Lung (tissue), 12 donors: ENCODE measurements around the gene CD7. TPM values are rescaled to one million over a fixed set of nuclear protein-coding genes. Genes with fewer than 3 reads are reported as not detected.

Experiments
- ATAC-seq: fragments of 200-7000 bp; cut with Tn5 transposase; one replicate; pipeline ENCODE4 v1.9.1; 2020; ENCODE audit warnings: moderate number of reproducible peaks; ENCODE audit not compliant: insufficient read depth, low FRiP score
- DNase-seq, 3 donors: peaks; one replicate each; pipeline ENCODE4 v3.0.0-alpha.2; 2013 to 2017
- H3K27ac ChIP-seq, 2 donors: one replicate each; pipeline ENCODE4 v1.5.1; 2013; ENCODE audit warnings: mild to moderate bottlenecking in 2 of 2, moderate library complexity in 2 of 2, control low read depth in 1 of 2, inconsistent platforms in 1 of 2, low read depth in 1 of 2, low read length in 1 of 2
- H3K27me3 ChIP-seq, 3 donors: one replicate each; pipeline ENCODE4 v1.5.1; 2013; ENCODE audit warnings: low read length in 2 of 3; ENCODE audit not compliant: control insufficient read depth in 3 of 3, insufficient read depth in 3 of 3
- H3K36me3 ChIP-seq, 4 donors: one replicate each; pipeline ENCODE4 v1.5.1; 2013; ENCODE audit warnings: low read length in 4 of 4, mild to moderate bottlenecking in 1 of 4, moderate library complexity in 1 of 4; ENCODE audit not compliant: control insufficient read depth in 4 of 4, insufficient read depth in 4 of 4
- H3K4me1 ChIP-seq, 5 donors: one replicate each; pipeline ENCODE4 v1.5.1; 2013; ENCODE audit warnings: low read length in 5 of 5, mild to moderate bottlenecking in 2 of 5, moderate library complexity in 1 of 5; ENCODE audit not compliant: control insufficient read depth in 5 of 5, insufficient read depth in 5 of 5
- H3K4me3 ChIP-seq: one replicate; pipeline ENCODE4 v1.5.1; 2013; ENCODE audit warnings: mild to moderate bottlenecking, control low read depth, moderate library complexity
- H3K9ac ChIP-seq, 2 donors: one replicate each; pipeline ENCODE4 v1.5.1; 2013; ENCODE audit warnings: low read length in 2 of 2, control low read depth in 1 of 2; ENCODE audit not compliant: insufficient read depth in 1 of 2
- H3K9me3 ChIP-seq, 4 donors: one replicate each; pipeline ENCODE4 v1.5.1; 2013; ENCODE audit warnings: low read length in 3 of 4, mild to moderate bottlenecking in 1 of 4, moderate library complexity in 1 of 4; ENCODE audit not compliant: control insufficient read depth in 4 of 4, insufficient read depth in 3 of 4
- WGBS, 2 donors: extraction: QIAGEN DNeasy Blood & Tissue Kit; methylation state at CpG; one replicate each; pipeline ENCODE4 v1.1.7; 2013; 5-methylcytosine and 5-hydroxymethylcytosine counted together
- polyA plus RNA-seq, 2 donors: library from polyadenylated mRNA; stranded (reverse); fragments of 200-250 nt; gene quantifications; one replicate each; pipeline ENCODE4 v1.2.1, GENCODE V29; 2013
- total RNA-seq, 2 donors: library from RNA; depleted of rRNA in 1 of 2; stranded (reverse); fragments of >200 nt in 1 of 2; gene quantifications; one replicate each; pipeline ENCODE4 v1.2.1, GENCODE V29; 2014 to 2021
- TF ChIP-seq, protein P1 (sequence below): IDR thresholded peaks from 2 replicates; pipeline ENCODE4 v1.5.1; 2012; ENCODE audit warnings: mild to moderate bottlenecking; ENCODE audit errors: control extremely low read depth, extremely low read depth
- donor health status: control.
- donor health status: control.
- donor health status: Bipolar disorder and iron deficiency.
- donor health status: healthy.
- donor health status: DM: yes; HTN: yes; CAD: no.

CD7 gene
- total and polyA plus RNA-seq, 4 donors, result 2.3 to 10.7 (median 6.1) TPM

DNA sequence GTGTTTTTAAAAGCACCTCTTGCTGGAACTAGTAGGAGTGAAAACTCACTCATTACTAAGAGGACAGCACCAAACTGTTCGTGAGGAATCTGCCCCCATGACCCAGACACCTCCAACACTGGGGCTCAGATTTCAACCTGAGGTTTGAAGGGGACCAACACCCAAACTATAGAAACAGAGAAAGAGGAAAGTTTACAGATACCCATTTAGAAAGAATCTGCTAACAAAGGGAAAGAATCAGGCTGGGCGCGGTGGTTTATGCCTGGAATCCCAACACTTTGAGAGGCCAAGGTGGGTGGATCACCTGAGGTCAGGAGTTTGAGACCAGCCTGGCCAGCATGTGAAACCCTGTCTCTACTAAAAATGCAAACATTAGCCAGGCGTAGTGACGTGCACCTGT is 40.5 kb downstream of the CD7 start:
- Histone ChIP-seq H3K27ac (no peak overlapping the region), H3K36me3 (peaks cover 0 to 5% (median under 1%) of the 10 kb centered on the region in 4 donors), H3K4me1 (peaks cover 1 to 13% (median 8%) of the 10 kb centered on the region in 5 donors), H3K27me3 (no peaks in the 10 kb centered on the region), H3K9ac (no peak overlapping the region), H3K9me3 (no peaks in the 10 kb centered on the region), H3K4me3 (no peak overlapping the region)
- TF ChIP-seq, protein P1, sequence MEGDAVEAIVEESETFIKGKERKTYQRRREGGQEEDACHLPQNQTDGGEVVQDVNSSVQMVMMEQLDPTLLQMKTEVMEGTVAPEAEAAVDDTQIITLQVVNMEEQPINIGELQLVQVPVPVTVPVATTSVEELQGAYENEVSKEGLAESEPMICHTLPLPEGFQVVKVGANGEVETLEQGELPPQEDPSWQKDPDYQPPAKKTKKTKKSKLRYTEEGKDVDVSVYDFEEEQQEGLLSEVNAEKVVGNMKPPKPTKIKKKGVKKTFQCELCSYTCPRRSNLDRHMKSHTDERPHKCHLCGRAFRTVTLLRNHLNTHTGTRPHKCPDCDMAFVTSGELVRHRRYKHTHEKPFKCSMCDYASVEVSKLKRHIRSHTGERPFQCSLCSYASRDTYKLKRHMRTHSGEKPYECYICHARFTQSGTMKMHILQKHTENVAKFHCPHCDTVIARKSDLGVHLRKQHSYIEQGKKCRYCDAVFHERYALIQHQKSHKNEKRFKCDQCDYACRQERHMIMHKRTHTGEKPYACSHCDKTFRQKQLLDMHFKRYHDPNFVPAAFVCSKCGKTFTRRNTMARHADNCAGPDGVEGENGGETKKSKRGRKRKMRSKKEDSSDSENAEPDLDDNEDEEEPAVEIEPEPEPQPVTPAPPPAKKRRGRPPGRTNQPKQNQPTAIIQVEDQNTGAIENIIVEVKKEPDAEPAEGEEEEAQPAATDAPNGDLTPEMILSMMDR, result no peak
- ATAC-seq (no peak), DNase-seq (no peak)
- WGBS, 2 donors, result 83 to 85% methylated on average over 5 of the region's 5 CpGs

DNA sequence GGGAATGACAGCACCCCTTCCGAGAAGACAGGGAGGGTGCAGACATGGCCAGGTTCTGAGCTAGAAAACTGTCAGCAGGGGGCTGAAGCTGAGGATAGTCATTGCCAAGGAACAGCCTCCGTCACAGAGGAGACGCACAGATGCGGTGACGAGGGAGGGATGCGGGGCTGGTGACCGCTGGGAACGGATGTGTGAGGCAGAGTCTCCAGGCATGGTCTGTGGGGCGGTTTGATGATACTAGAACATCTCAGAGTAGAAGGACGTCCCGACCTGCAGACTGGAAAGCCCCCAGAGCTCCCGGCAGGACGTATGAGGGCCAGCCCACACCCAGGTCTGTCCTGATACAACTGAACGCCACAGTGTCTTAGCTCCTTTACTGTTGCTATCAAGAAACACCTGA is 42.1 kb downstream of the CD7 start:
- 95 to 96% methylated on average over 14 of the region's 14 CpGs for WGBS, 2 donors
- H3K27me3 ChIP-seq, result no peaks in the 10 kb centered on the region
- no peak overlapping the region for H3K4me3 ChIP-seq
- peaks cover 0 to 14% (median 9%) of the 10 kb centered on the region in 4 donors for H3K36me3 ChIP-seq
- H3K4me1 ChIP-seq, result peaks cover 6 to 26% (median 10%) of the 10 kb centered on the region in 5 donors
- H3K9ac ChIP-seq, result no peak overlapping the region
- DNase-seq (no peak), ATAC-seq (no peak)
- TF ChIP-seq, protein P1, result no peak
- no peak overlapping the region for H3K27ac ChIP-seq
- H3K9me3 ChIP-seq, result no peaks in the 10 kb centered on the region

DNA sequence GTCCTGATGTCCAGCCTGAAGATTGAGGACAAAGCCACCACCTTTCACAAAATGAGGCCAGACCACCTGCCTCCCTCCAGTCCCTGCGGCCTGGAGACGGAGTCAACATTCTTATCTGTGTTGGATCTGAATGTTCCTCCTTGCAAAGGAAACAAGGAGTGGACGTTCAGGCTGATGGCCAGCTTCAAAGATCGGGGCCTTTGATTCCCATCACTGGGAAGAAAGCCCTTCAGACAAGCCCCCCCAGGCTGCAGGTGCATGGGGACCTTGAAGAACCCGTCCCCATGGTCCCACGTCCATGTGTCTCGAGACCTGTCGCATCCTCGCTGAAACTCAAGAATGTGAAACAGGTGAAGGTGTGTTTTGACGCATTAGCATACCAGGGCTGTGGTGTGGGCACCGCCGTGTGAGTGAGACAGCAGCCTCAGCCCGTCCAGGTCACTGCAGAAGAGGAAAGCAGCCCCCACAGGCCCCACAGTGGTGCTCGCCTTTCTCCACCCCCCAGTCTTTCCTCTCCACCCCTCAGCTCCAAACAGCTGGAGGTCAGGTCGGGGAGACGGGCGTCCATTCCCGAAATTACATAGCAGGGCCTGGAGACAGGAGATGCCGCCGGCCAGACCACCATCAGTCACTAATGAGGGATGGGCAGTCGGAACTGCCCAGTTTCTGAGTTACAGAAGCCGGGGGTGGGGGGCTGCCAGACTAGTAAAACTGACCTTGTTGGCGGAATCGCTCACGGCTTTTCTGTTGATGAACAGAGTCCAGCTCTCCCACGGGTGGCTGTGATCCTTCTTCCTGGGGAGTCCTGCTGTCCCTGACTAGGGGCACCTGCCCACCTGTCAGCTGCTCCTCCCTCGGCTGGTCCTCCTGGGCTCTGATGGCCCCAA is 43.0 kb downstream of the CD7 start:
- Histone ChIP-seq H3K9ac (peak overlapping the region in 1 of 2 donors; percentile 46), H3K27me3 (no peaks in the 10 kb centered on the region), H3K4me3 (peak overlapping the region; percentile 33), H3K4me1 (peaks cover 6 to 26% (median 17%) of the 10 kb centered on the region in 5 donors), H3K27ac (peak overlapping the region in 1 of 2 donors; percentile 50), H3K36me3 (peaks cover 0 to 14% (median 12%) of the 10 kb centered on the region in 4 donors), H3K9me3 (no peaks in the 10 kb centered on the region)
- ATAC-seq (no peak), DNase-seq (no peak)
- TF ChIP-seq, protein P1, result no peak
- 74 to 79% methylated on average over 27 of the region's 27 CpGs for WGBS, 2 donors
